K562 (cell line): ENCODE results near the gene BAHD1. TPM values are rescaled to one million over a fixed set of nuclear protein-coding genes. Genes with fewer than 3 reads are reported as not detected.

Source experiments
- COPS2 ChIP-seq: fragments of 450-650 bp; conservative IDR thresholded peaks from 2 replicates; pipeline ENCODE4 v1.6.1; 2016; ENCODE audit warnings: mild to moderate bottlenecking, moderate library complexity
- HEY1 ChIP-seq: fragments of 250-450 bp; sonication (Bioruptor Pico); IDR thresholded peaks from 2 replicates; pipeline ENCODE4 v1.5.0; 2020; ENCODE audit warnings: mild to moderate bottlenecking, moderate library complexity, borderline replicate concordance
- REST ChIP-seq, 2 experiments: fragments of 450-650 bp; formaldehyde crosslinking in 1 of 2; IDR thresholded peaks; 2 replicates each; pipeline versions ENCODE4 v1.4.0 to v1.6.1; 2014 to 2020; ENCODE audit warnings: mild to moderate bottlenecking in 2 of 2, borderline replicate concordance in 1 of 2, low read depth in 1 of 2
- TAF1 ChIP-seq: IDR thresholded peaks from 2 replicates; pipeline ENCODE4 v1.6.1; 2011; ENCODE audit warnings: mild to moderate bottlenecking, low read length, moderate library complexity; ENCODE audit not compliant: insufficient read depth, control insufficient read depth, severe bottlenecking; ENCODE audit errors: extremely low read depth
- ZNF639 ChIP-seq, 2 experiments: fragments of 200-800 bp in 1 of 2; sonication (Bioruptor generic) in 1 of 2; sonication (generic) in 1 of 2; formaldehyde crosslinking in 1 of 2; IDR thresholded peaks in 1 of 2; conservative IDR thresholded peaks in 1 of 2; 2 replicates each; pipeline versions ENCODE4 v1.5.0 to v1.6.1; 2016 to 2020; ENCODE audit warnings: missing compliant biosample characterization in 1 of 2, missing genetic modification characterization in 1 of 2, missing genetic modification reagents in 1 of 2
- polyA plus RNA-seq, 8 experiments: library from polyadenylated mRNA; depleted of rRNA in 4 of 8; stranded (reverse) in 5 of 8; unstranded in 3 of 8; fragments of >200 nt; fragmentation: Nextera tagmentation in 2 of 8; fragmentation: Illumina TruSeq in 1 of 8; extraction: Ambion mirVana in 2 of 8; extraction: Trizol in 1 of 8; gene quantifications; 2 replicates each; pipeline versions ENCODE4 v1.2.1 to v1.2.3, GENCODE V29; 2011 to 2014; ENCODE audit warnings: inconsistent platforms in 1 of 8, missing spikeins in 1 of 8
- total RNA-seq, 7 experiments: library from RNA; depleted of rRNA in 6 of 7; stranded (reverse); fragments of >200 nt in 6 of 7; fragmentation: Illumina TruSeq in 2 of 7; extraction: Trizol in 2 of 7; gene quantifications; 2 replicates each; pipeline versions ENCODE4 v1.2.1 to v1.2.3, GENCODE V29; 2011 to 2021; ENCODE audit warnings: low replicate concordance in 1 of 7

Gene BAHD1
- total and polyA plus RNA-seq, 9 of the 15 experiments (the other 6 are each of a cell fraction or from before 2014, with no cell fraction given), result 0.55 to 38.5 (median 11.5) TPM

- no peak for TF ChIP-seq ZNF639 (CRISPR knock-in tag; conservative IDR thresholded peaks at IDR 0.05 in 1 of 2, IDR thresholded peaks at IDR 0.05 in 1 of 2)
- TF ChIP-seq COPS2, result no peak
- TF ChIP-seq TAF1, result peak; percentile 16
- peak; percentile 25; the same call in 1 of the 2 replicates for TF ChIP-seq REST (IDR thresholded peaks at IDR 0.05; ENCODE audit: borderline replicate concordance)
- TF ChIP-seq REST (CRISPR knock-in tag; IDR thresholded peaks at IDR 0.05; ENCODE audit: low read depth), result no peak
- no peak for TF ChIP-seq HEY1 (CRISPR knock-in tag)
Measured at GRCh38 chr15:40436892-40437751, 3.6 kb upstream of the BAHD1 start (continued).
